Measurements from ENCODE around the gene SLF1. TPM values are rescaled to one million over a fixed set of nuclear protein-coding genes. Genes with fewer than 3 reads are reported as not detected.

The SLF1 gene
- total RNA-seq, 4 donors from 2014 or later = 2.9 to 14.5 (median 8.7) TPM

DNA sequence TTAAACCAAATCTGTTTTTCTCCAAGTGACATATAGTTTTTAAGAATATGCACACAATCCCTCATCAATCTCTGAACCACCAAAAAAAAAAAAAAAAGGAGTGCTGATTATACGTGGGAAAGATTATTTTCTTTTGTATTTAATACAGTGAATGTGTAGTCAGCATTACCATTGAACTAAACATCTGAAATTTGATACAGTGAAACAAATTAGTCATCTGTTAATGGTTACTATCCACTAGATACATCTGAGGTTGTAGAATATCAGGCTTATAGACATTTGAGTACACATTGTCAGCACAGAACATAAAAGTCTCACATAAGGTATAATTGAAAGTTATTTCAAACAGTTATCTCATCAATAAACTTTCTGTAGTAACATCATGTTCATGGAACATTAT is 87.0 kb downstream of the SLF1 start:
- Histone ChIP-seq H3K27me3 (no peaks in the 10 kb centered on the region), H3K27ac (no peak overlapping the region), H3K36me3 (peaks cover 0 to 39% (median 0%) of the 10 kb centered on the region in 3 donors), H3K4me3 (no peak overlapping the region), H3K9me3 (no peaks in the 10 kb centered on the region), H3K4me1 (no peaks in the 10 kb centered on the region)
- intact Hi-C loops (cut with DNase I) = no loop called here
- no peak for DNase-seq
- TF ChIP-seq POLR2A (IDR thresholded peaks at IDR 0.05) = no peak
- TF ChIP-seq CTCF (IDR thresholded peaks at IDR 0.05) = no peak
- 39 to 50% methylated on average over 1 of the region's 1 CpG for WGBS, 2 donors

DNA sequence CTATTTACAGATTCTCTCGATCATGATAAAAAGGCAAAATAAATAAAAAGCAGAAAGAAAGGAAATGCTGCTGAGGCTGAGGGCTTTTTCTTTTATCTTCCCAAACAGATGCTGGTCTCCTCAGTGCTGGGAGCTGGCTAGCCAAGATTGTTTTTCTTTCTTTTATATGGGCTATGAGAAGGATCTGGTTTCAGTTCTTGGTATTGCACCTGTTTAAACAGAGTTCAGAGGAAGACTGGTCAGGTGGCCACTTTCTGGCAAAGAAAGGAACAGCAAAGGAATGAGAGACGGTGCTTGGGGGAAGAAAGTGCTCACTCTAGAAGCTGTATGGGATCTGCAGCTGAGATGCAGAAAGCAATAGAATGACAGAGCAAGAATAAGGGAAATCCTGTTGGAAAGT is 88.9 kb downstream of the SLF1 start:
- H3K9me3 ChIP-seq = no peaks in the 10 kb centered on the region
- peaks cover 0 to 44% (median 0%) of the 10 kb centered on the region in 3 donors for H3K36me3 ChIP-seq
- H3K27me3 ChIP-seq = no peaks in the 10 kb centered on the region
- no peak for TF ChIP-seq POLR2A (IDR thresholded peaks at IDR 0.05)
- H3K4me1 ChIP-seq = no peaks in the 10 kb centered on the region
- no peak overlapping the region for H3K27ac ChIP-seq
- intact Hi-C loops (cut with DNase I) = no loop called here
- H3K4me3 ChIP-seq = no peak overlapping the region
- 20 to 38% methylated on average over 2 of the region's 2 CpGs for WGBS, 2 donors
- no peak for DNase-seq

DNA sequence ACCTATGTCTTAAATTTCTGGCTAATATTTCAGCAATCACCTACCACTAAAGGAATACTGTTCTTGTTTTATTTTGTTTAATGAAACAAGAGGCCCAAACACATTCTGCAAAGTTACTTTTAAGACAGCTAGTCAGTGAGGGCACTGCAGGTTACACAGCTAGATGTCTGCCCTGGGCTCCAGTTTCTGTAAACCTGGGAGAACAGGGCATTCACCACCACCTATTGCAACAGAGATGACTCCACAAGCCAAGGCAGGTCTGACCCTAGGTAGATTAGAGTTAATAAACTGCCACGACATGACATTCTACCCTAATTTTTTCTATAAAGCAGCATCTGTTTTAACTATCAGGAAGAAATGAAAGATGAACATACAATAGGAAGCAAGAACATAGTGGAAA is 90.8 kb downstream of the SLF1 start:
- H3K4me1 ChIP-seq = no peaks in the 10 kb centered on the region
- no peak for TF ChIP-seq POLR2A (IDR thresholded peaks at IDR 0.05)
- no peak for TF ChIP-seq CTCF (IDR thresholded peaks at IDR 0.05)
- H3K27ac ChIP-seq = no peak overlapping the region
- no peak for DNase-seq
- intact Hi-C loops (cut with DNase I) = no loop called here
- H3K36me3 ChIP-seq = peaks cover 0 to 47% (median 0%) of the 10 kb centered on the region in 3 donors
- H3K9me3 ChIP-seq = no peaks in the 10 kb centered on the region
- H3K4me3 ChIP-seq = no peak overlapping the region
- 29 to 69% methylated on average over 1 of the region's 1 CpG for WGBS, 2 donors
- H3K27me3 ChIP-seq = no peaks in the 10 kb centered on the region

- Histone ChIP-seq H3K4me3 (no peak overlapping the region), H3K36me3 (peaks cover 0 to 47% (median 0%) of the 10 kb centered on the region in 3 donors), H3K27me3 (no peaks in the 10 kb centered on the region)
These were observed 93.3 kb downstream of the SLF1 start for GRCh38 chr5:94711785-94712184.

DNA sequence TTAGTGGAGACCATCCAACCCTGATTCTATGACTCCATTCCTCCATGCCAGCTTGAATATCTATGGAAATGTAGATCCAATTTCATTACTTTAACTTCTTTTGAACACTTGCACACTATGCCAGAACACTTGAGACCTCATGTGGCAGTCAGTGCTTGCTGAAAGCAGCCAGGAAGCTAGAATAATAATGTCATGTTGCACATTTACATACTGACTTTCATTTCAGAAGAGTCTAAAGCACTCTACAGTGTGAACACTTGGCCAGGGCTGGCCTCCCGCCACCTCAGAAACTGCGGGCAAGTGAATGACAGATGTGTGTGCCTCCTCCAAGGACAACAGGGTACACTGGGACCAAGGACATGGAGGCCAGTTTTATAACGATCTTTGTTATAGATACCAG is 97.3 kb downstream of the SLF1 start:
- Histone ChIP-seq H3K27me3 (no peaks in the 10 kb centered on the region), H3K27ac (no peak overlapping the region), H3K9me3 (no peaks in the 10 kb centered on the region), H3K4me1 (no peaks in the 10 kb centered on the region), H3K36me3 (peaks cover 0 to 16% (median 0%) of the 10 kb centered on the region in 3 donors), H3K4me3 (no peak overlapping the region)
- intact Hi-C loops (cut with DNase I) = no loop called here
- no peak for DNase-seq
- 83% methylated on average over 3 of the region's 3 CpGs for WGBS, 2 donors
- TF ChIP-seq CTCF (IDR thresholded peaks at IDR 0.05) = no peak
- no peak for TF ChIP-seq POLR2A (IDR thresholded peaks at IDR 0.05)

More at GRCh38 chr5:94711785-94712184, 93.3 kb downstream of the SLF1 start:
- Histone ChIP-seq H3K27ac (no peak overlapping the region), H3K4me1 (no peaks in the 10 kb centered on the region), H3K9me3 (no peaks in the 10 kb centered on the region)
- TF ChIP-seq POLR2A (IDR thresholded peaks at IDR 0.05) (no peak), CTCF (IDR thresholded peaks at IDR 0.05) (no peak)
- DNase-seq = no peak
- intact Hi-C loops (cut with DNase I) = no loop called here

DNA sequence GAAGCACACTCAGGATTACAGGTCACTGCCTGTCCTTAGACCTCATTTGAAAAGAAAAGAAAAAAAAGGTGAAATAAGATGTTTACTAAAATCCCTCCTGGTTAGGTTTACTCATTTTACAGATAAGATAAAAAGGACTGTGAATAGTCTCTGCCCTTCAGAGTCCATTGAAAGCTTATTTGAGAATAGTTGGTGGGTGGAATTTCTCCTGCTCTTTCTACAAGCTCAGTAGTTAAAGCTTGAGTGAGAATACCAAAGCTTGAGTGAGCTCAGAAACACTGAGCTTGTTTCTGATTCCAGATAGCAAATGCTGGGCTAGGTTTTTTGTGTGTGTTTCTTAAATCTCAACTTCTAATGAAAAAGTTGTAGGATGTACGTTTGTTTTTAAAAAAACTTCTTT is 106.7 kb downstream of the SLF1 start:
- 48 to 66% methylated on average over 1 of the region's 1 CpG for WGBS, 2 donors
- H3K4me1 ChIP-seq = no peaks in the 10 kb centered on the region
- no peaks in the 10 kb centered on the region for H3K36me3 ChIP-seq
- TF ChIP-seq CTCF (IDR thresholded peaks at IDR 0.05) (no peak), POLR2A (IDR thresholded peaks at IDR 0.05) (no peak)
- no peak overlapping the region for H3K4me3 ChIP-seq
- H3K9me3 ChIP-seq = no peaks in the 10 kb centered on the region
- intact Hi-C loops (cut with DNase I) = no loop called here
- H3K27me3 ChIP-seq = no peaks in the 10 kb centered on the region
- H3K27ac ChIP-seq = no peak overlapping the region
- DNase-seq = no peak
